NCI-H345 treated with DMSO at 0.1 percent for 48 hours (cell line): ENCODE measurements around the gene KIF16B.

Source experiments
- DNase-seq: peaks from one replicate; lab custom pipeline; 2025; ENCODE audit not compliant: unreplicated experiment; lab: John Stamatoyannopoulos, UW

The KIF16B gene

DNA sequence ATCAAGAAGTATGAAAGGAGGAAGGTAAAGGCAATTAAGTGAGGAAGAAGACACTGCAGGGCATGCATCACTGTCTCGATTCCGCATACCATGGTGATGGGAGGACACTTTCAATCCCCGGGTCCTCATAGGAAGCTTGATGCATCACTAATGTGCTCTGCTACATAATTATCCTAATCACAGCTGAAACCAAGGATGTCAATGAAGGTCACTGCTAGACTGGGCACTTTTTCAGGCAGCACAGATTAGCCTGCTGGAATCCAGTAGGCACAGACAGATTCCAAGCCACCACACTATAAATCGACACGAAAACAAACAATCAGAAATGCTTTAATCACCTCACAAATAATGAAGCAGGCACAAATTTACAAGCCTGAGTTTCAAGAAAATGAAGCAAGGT lies 206.7 kb downstream of the KIF16B start:
- no peak for DNase-seq

DNA sequence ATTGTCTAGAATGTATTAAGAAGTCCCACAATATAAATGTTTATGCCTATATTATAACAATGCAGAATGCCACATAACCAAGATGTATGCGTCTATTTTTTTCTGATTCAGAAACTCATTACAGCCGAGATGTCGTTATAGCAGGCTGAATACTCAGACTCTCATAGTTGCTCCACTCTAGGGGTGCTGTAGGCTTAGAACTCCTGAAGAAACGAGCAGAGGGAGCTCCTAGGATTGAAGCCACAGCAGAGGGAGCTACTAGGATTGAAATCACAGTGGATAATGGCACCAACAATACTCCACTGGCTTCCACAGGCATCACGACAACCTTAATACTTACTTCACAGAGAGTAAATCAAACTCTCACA lies 208.9 kb downstream of the KIF16B start:
- no peak for DNase-seq

DNA sequence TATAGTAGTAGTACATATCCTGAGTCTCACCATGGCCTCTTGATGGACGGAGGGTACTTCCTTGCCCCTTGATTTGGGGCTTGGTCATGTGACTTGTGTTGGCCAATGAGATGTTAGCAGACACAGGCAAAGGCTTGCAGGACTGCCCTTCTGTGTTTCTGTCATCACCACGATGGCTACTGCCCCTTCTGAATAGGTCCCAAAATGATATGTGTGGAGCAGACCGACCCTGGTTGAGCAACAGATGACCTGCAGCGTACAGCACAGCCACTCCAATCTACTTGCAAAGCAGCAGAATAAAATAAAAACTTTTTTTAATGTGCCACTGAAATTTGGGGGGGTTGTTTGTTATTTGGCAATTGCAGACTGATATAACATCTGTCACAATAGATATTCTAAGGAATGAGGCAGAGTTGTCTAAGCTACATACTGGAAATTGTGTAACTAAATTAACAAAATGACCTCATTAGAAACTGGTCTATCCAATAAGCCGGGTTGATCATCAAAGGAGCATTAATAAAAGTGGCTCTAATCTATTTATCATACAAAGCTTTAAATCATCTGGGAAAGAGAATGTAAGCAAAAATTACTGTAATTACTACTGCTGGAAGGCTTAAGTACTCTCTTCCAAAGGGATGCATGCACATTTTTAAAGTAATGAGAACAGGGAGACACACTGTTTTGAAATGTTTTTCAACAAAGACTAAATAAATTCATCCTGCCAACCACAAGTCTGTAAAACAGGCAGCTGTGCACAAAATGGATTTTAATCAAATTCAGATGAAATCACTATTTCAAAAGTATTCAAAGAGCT lies 209.5 kb downstream of the KIF16B start:
- no peak for DNase-seq

DNA sequence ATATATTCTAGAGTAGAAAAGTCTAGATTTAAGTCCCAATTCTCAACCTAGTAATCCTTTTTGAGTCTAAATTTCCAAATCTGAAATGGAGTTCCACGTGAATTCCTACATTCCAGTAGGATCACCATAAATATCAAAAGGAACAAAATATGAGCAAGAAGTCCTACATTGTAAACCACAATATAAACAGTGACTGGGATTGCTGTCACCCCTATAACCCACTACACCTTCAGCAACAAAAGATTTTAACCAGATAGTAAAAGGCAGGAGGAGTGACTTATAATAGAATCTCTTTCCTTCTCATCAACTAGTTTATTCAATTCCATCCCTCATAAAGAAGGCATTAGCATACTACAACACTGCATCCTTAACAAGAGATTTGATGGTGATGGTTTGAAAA lies 210.6 kb downstream of the KIF16B start:
- no peak for DNase-seq

DNA sequence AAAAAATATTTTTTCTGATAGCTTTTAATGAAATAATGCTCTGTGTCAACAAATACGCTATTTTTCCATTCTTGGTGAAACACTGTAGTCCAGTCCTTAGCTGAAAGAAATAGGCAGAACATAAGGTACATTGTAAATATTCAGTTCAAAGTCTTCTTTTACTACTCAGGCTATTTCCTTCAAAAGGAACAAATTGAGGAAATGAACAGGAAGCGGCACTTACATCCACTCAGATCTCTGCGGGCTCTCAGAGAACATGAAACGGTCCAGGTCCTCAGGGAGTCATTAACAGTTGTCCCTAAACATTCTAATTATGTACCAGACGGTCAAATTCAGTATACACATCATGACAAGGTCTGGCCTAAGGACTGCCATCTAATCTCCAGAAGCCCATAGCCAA lies 212.6 kb downstream of the KIF16B start:
- DNase-seq: no peak

DNA sequence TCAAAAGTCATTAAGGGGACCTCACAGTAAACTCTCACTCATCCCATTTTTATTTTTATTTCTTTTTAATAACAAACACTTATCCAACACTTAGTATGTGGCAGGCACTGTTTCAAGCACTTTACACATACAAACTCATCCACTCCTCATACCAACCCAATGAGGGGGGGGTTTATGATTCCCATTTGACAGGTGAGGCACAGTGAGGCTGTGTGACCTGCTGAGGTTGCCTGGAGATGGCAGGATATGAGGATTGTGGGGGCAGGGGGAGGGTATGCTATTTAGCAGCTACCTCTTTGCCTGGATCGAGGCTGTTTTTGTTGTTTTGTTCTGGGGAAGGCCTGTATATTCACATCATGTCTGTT lies 219.8 kb downstream of the KIF16B start:
- no peak for DNase-seq

DNA sequence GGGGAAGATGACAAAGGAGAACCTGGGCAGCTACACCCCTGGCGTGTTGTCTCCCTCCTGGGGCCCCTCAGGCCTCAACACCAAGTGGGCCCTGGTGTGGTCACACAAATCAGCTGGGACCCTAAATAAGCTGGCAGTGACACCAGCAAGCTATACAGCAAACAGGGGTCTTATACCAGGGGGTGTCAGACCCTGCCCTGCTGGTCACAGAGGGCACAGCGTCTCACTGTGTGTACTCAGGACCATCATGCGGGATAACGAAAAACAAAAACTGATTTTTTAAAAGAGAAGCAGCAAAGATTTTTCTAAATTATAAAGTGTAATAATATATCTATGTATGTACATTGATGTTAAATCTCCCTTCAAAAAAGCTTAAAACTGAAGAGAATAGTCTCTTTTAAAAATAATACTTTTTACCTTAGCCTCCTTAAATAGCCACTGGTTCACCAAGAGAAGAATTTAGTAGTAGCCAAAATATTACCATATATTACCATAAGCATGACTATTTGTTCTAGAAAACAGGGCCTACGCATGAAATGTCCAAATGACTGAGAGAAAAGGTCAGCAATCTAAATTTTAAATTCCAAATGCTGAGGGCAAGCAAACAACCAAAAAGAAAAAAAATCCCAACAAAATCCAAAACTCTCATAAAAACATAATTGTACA lies 220.4 kb downstream of the KIF16B start:
- DNase-seq: no peak

DNA sequence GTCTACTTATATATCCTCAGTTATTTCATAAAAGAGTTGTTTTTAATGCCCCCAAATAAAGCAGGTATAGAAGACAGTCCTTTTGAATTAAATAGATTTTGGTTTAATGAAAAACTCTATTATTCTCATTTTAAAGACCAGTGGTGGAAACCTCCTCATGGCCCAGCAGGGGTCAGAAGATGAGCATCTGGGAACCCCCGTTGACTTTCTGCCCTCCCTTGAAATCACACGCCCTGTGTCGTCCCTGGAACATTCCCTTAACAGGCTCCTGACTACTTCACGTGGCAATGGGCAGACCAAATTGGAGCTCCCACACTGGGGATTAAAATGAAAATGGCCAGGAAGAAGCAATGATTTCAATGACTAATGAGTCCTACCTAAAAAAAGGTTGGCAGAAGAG lies 220.9 kb downstream of the KIF16B start:
- no peak for DNase-seq

DNA sequence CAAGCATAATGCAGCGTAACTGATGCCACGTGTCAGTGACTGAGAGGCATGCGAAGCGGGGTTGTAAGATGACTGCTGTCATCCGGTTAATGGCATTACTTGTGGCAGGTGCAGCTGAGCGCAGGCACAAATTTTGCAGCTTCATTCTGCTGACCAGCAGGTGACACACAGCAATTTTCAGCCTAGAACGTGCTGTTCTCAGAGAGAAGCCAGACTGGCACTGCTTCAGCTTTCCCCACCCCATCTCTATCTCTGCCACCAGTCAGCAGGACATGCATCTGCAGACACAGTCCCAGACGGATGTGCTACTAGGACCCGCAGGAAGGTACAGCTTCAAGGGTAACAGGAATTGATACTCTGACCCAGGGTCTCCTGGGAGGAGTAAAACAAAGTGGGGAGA lies 221.8 kb downstream of the KIF16B start:
- DNase-seq: no peak

DNA sequence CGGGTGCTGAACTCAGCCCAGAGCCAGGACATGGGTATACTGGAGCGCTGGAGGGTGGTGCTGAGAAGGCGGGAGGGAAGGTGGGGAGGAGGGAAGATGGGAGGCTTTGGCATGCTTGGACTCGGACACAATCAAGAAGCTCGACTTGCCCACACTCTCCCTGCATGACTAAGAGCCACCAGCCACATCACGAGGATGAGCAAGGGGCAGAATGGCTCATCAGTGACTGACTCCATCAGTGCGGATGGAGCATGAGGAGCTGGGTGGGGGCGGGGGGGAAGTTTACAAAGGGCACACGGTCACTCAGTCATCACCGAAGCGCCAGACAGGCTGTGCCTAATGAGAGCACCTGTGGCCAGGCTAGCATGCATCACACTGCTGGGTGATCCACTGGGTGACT lies 222.8 kb downstream of the KIF16B start:
- DNase-seq: no peak

DNA sequence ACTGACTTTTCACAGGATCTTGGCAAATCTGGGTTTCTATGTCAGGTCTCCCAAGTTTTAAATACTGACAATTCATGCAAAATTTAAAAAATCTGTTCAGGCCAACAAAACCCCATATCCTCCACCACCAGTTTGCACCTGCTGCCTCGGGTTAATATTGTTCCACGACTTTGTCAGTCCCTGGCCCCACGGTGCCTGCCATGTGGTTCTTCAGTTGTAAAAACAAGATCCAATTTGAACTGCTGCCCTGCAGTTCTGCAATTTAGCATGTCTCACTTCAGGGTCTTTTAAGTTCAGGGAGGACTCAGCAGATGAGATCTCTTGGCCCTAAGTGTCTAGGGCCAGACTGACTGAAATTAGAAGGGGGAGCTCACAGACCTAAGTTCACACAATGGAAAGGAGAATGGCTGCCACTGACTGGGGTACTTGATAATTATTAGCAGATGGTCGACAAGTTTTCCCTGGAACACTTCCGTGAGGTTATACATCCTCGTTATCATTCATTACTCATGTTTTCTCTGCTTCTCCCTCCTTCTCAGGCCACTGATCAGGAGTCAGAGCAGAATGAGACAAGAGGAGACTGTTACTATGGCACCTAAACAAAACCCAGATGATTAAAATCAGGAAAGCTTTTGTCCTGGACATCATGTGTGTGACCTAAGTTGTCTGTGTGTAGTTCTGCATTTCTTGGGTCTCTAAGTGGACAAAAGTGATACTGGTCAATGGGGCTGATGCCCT lies 223.6 kb downstream of the KIF16B start:
- DNase-seq: no peak

DNA sequence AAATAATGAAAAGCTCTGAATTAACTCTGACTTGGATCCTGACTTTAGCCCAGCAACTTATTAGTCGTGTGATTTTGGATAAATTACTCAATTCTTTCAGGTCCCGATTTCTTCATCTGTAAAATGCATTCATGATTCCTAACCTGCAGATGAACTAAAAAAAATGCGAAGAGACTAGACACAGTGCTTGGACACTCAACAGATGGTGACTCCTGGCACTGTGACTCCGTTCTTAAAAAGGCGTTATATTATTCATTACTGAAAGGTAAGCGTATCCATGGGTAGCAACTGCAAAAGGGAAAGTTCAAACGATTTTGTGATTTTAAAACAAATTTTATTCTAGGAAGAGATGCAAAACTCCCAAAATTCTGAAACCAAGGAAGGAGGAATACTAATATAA lies 226.3 kb downstream of the KIF16B start:
- no peak for DNase-seq

DNA sequence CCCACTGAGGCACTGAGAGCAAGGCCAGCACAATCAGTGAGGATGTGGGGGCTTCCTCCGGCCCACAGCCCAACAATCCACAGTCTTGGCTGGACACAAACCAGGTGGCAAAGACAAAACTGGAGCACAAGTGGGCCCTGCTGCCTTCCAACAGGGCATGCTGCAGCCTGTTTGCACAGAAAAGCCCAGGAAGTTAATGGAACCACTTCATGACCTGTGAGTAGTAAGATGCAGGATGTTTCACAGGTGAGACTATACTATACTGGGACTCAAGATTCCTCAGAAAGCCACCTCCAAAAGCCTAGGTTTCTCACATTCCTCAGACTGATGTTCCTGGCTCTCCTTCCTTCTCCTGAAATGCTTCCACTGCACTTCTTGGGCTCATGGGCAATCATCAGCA lies 235.5 kb downstream of the KIF16B start:
- no peak for DNase-seq

DNA sequence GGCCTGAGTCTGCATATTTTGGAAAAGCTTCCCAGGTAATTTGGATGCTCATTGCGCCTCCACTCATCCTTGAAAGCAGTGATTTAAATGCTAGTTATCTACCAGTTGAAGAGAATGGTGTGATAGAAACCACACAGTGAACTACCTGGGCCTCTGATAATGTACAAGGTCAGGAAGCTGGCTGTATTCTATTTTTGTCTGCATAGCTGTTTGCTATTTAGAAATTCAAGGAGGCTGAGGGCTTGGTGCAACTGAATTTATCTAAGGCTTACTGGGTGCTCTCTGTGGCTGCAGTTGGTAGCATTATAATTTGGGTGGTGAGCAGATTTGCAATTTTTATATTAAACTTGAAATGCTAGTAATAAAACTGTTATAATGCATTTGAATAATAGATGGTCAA lies 245.6 kb downstream of the KIF16B start:
- no peak for DNase-seq

DNA sequence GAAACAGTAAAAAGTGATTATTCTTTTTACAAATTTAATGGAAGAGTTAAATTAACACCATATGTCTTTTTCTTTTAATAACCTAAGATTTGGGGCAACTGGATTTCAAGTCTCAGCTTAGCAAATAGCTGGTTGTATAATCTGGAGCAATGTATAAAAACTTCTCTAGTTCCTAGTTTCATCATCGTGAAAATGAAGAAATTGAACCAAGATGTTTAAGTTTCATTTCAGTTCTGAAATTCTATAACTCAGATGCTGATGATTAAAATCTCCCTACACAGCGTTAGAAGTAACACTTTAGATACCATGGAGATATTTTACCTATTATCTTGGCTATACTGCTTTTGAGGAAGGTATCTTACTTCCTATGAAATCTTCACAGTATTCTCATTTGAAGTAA lies 252.0 kb downstream of the KIF16B start:
- no peak for DNase-seq

DNA sequence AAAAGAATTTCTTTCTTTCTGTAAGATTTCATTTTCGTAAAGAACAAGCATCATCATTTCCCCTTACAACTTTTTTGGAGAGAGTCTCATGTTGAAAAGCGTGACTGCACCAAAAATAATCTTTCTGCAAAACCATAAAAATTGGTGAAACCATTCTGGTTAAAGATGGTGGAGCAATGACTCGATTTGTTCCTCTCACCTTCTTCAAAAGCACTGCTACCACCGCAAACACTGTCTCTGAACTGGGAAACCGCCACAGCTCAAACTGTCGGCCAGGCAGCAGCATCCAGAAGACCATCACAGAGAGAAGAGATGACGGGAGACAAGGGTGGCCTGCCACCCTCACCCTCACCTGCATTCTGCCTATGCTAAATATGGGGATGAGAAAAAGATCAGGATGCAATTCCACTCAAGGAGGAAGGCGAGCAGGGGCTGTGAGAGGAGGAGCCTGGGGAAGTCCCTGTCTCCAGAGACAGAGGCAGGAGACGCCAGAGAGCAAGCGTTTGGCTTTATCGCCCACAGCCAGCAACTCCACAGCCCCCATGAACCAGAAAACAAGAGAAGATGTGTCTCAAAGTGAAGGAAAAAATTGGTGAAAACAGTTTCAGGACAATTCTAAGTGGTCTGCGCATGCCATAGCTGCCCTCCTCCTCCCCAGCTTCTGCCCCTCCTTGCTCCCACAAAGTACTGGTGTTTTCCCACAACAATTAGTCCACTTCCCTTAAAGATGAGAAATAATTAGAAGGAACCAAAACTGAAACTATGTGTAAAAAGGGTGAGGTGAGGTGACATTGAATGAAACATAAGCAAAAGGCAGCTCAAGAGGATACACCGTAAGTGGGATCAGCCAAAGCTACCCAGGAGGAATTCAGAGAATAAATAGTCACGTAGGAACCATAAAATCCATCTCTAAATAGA lies 255.5 kb downstream of the KIF16B start:
- DNase-seq: no peak

DNA sequence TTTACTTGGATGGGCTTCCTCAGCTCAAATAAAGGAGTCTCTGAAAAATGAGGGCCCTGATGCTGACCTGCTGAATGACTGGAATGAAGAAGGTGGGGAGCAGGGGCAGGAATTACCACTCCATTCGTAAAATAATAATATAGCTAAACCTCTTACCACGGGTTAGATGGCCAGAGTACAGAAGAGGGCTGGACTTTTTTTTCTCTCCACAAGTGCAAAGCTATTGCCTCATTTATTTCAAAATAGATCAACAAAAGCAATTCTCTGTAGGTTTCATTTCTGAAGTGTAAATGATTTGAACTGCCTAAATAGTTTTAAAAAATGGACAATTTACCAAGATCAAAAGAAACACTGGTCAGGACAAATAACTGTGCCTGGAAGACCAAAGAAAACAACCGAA lies 256.7 kb downstream of the KIF16B start:
- DNase-seq: no peak

DNA sequence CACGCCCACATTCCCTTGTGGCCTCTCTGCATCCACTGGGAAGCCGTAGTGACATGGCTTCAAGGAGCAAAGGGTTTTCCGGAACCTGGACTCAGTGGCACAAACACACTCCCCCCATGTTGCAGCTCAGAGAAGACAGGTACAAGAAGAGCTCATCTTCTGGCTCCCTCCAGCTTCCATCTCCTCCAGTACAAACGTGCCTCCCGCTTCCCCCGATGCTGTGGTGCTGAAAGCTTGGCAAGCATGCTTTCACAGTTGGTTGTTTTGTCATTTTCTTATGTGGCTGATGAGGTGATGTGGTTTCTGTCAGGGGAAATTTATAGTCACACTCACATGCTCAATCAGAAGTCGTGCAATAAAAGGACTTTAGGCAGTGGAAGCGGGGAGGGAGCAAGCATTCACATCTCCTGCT lies 258.5 kb downstream of the KIF16B start:
- DNase-seq: no peak

DNA sequence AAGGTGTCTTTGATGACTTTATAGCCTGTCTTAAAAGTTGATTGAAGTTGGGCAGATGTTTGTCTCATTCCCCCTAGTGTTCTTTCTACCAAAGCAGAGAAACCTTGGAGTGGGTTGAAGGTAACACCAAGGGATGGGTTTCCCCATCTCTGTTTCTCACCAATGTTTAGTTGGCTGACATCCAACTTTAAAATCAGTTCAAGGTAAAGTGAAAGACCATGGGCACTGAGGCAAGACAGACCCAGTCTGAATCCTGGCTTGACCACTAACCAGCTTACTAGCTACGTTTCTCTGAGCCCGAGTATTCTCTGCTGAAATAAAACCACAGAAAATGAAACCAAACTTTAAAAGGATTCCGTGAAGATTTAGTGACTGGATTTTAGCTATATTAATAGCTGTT lies 258.9 kb downstream of the KIF16B start:
- no peak for DNase-seq

DNA sequence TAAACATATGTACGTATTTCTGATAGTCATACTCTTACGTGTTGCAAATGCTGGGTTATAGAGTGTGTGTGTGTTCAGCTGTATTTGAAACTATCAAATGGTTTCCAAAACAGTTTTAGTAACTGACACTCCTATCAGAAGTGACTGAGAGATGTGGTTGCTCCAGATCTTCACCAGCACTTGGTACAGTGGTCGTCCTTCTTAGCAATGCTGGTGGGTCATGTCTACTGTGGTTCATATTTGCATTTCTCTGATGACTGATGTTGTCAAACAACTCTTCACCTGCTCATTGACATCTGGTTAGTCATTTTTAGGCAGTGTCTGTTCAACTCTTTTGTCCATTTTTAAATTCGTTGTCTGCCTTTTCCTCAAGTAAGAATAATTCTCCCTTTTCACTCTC lies 259.3 kb downstream of the KIF16B start:
- no peak for DNase-seq

DNA sequence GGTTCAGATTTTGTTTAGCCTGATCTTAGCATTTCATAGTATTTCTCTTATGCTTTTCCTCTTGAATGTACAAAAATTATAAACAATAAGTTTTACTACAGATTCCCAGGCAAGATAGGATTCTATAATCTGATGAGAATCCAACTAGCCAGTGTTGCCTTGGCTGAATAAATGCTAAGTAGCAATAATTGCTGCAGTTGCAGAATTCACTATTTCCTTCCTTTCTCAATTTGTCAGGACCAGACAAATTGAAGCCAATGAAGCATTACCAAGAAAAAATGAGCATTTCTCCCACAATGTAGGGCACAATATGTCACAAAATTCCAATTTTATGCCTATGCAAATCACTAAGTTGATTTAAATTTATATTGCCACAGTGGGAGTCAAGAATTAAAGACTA lies 260.2 kb downstream of the KIF16B start:
- DNase-seq: no peak
